GM12873 (cell line): ENCODE results near the gene PKNOX2.

Experiments used
- TF ChIP-seq, protein P1 (sequence below): IDR thresholded peaks from 2 replicates; pipeline ENCODE4 v1.5.1; 2012; ENCODE audit warnings: low read depth, mild to moderate bottlenecking, moderate library complexity, low read length, control low read depth; ENCODE audit not compliant: insufficient read depth; ENCODE audit errors: missing control alignments

The PKNOX2 gene

DNA sequence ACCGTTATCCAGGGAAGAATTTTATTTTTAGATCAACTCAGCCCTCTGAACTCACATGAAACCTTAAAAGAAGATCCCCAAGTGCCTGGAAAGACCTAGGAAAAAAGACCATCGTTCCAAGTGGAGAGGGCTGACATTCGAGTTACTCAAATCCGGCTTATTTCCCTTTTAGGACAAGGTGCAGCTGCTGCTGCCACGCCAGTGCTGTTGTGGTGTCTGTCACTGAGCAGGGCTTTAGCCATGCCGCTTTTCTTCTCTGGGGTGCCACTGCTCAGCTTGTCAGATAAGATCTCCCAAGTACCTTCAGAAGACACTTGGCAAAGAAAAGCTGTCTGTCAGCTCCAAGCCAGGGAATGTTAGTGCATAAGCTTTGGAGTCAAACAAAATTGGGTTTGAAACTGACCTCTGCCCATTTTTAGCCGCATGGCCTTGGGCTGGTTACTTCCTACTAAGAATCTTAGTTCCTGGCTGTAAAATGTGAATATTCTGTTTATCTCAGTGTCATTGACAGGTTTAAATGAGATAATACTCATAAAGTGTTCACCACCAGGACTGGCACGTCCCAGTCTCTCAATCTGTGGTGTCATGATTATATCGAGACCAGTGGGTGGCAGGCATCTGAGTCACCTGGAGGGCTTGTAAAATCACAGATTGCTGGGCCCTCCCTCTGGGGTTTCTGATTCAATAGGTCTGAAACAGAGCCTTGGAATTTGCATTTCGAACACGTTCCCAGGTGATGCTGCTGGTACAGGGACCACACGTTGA lies 117.5 kb downstream of the PKNOX2 start:
- TF ChIP-seq, protein P1, sequence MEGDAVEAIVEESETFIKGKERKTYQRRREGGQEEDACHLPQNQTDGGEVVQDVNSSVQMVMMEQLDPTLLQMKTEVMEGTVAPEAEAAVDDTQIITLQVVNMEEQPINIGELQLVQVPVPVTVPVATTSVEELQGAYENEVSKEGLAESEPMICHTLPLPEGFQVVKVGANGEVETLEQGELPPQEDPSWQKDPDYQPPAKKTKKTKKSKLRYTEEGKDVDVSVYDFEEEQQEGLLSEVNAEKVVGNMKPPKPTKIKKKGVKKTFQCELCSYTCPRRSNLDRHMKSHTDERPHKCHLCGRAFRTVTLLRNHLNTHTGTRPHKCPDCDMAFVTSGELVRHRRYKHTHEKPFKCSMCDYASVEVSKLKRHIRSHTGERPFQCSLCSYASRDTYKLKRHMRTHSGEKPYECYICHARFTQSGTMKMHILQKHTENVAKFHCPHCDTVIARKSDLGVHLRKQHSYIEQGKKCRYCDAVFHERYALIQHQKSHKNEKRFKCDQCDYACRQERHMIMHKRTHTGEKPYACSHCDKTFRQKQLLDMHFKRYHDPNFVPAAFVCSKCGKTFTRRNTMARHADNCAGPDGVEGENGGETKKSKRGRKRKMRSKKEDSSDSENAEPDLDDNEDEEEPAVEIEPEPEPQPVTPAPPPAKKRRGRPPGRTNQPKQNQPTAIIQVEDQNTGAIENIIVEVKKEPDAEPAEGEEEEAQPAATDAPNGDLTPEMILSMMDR, result no peak

DNA sequence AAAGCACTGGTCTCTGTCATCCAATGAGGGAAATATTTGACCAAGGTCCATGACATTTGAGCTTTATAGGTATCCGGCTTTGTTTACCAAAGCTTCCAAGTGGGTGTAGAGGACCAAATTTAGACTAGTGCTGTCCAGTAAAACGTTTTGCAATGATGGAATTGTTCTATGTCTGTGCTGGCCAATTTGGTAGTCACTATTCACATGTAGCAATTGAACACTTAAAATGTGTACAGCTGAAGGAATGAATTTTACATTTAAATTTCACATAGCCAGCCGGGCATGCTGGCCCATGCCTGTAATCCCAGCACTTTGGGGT lies 118.0 kb downstream of the PKNOX2 start:
- TF ChIP-seq, protein P1, result no peak

DNA sequence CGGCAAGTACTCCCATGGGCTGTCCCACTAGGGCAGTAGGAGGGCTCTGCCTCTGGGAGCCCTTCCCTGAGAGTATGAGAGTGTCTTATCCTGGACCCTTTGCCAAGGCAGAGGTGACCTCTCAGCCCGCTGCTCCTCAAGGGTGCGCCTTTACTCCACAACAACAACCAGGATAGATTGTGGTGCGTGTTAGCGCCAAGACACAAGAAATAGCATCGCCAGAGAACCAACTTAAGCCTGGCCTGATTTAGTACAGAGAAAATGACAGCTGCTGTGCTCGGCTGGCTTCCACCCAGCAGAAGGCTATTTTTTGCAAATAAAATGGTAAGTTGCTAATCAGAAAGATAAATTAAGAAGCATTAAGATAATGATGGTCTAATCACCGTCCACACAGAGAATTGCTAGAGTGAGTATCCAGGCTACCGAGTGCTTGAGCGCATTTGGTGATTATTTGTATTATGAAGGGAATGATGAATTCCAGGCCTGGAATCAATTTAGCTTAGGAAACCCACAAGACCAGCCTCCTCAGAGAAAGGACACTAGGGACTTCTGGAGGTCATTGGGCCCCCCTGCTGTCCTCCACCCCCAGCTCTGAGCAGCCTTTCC lies 119.8 kb downstream of the PKNOX2 start:
- TF ChIP-seq, protein P1, result no peak

DNA sequence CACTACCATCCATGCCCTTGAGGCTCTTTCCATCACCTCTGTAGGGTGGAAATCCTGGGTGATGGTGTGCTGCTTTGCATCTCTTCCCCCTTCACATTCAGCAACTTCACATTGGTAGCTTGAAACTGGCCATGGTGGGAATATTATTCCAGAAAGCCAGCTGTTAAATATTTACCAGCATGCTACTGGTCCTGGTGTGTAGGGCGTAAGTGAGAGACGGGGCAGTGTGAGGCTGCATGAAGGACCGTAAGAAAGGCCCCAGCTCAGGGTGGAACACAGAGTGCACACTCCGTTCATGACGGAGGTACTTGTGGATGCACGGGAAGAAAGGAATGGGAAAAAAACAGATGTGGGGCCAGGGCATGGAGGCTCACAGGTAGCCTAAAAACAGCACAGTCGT lies 121.3 kb downstream of the PKNOX2 start:
- TF ChIP-seq, protein P1, result no peak

DNA sequence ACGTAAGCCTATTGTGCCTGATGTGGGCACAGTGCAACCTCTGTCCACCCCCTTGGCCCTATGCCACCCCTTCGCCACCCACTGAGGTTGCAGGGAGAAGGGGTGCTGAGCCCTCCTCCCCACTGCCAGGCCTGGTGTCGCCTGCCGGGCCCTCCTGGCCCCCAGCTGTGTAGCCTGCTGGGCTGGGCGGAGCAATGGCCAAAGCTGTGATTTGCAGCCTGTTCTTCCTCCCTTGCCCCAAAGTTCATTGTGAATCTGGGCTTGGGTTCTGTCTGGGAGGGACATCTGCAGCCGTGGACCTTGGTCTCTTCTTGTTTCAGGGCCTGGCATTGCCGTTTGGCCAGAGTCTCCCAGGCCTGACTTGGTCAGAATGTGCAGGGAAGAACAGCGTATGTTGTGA lies 121.9 kb downstream of the PKNOX2 start:
- TF ChIP-seq, protein P1, result no peak

DNA sequence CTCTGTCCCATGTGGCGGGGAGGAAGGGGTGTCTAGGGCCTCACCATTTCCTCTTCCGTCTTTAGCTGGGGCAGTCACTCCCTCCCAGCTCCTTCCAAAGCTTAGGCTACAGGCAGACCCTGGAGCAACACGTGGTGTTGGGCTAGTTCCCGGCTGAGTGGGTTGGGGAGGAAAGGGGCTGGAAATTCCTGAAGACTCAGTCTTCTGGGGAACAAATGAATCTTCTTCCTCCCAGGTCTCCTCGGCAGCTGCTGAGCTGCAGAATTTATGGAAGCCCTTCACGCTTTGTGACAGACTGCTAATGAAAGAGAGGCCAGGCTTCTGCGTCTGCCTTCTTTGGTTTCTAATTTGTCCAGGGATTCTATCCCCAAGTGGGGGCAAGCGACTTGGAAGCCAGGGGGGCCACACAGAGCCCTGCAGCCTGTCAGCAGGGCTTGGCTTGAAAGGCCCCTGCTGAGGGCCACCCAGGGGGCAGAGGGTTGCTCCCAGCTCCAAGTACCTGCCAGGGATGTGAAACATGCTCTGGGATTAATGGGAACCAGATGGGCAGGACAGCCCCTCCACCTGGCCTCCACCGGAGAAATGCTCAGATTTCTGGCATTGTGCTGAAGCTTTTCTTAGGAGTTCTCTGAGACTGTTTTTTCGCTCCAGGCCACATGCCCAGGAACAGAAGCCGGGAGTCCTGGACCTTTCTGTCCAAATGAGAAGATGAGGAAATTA lies 123.1 kb downstream of the PKNOX2 start:
- TF ChIP-seq, protein P1, result no peak

DNA sequence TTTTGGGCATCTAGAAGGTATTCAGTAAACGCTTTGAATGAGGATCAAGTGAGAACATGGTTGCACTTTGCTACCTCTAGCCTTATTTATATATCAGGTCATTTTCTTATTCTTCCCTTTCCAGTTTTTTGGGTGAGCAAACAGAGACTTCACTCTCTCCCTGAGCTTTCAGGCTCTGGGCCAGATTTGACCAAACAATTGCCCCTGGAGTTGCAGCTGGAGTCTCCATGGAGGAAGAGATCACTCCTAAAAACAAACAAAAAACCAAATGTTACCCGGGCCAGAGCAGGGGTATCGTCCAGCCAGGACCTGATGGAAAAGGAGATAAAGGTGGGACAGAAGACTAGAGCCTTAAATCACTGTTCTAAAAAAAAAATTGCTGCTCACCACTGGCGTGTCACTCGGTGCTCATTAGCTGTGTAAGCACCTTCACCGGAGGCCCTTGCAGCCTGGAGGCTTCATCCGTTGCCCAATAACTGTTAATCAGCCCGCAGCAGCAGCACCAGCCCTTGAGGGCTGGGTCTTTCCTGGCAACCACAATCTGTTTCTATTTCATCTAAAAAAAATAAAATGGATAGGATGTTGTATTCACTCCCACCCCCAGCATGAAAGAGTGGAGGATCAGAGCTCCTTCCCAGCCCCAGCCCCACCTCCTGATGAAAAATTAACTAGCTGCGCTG lies 125.0 kb downstream of the PKNOX2 start:
- TF ChIP-seq, protein P1, result no peak
